Transverse colon (tissue), 4 donors: ENCODE measurements around the gene NR3C2. TPM values are rescaled to one million over a fixed set of nuclear protein-coding genes. Genes with fewer than 3 reads are reported as not detected.

Experiments used
- DNase-seq: peaks from one replicate; pipeline ENCODE4 v3.0.0-alpha.2; 2019
- H3K27ac ChIP-seq, 4 donors: fragments of 200-600 bp; sonication (generic); 2 replicates each; pipeline ENCODE4 v1.5.1; 2016 to 2018; ENCODE audit warnings: inconsistent platforms in 4 of 4
- H3K27me3 ChIP-seq: fragments of 200-600 bp; sonication (generic); 2 replicates; pipeline ENCODE4 v1.5.1; 2017; ENCODE audit warnings: inconsistent platforms
- H3K36me3 ChIP-seq, 4 donors: fragments of 200-600 bp; sonication (generic); 2 replicates each; pipeline ENCODE4 v1.5.1; 2017 to 2019; ENCODE audit warnings: inconsistent platforms in 4 of 4
- H3K4me1 ChIP-seq, 4 donors: fragments of 200-600 bp; sonication (generic); 2 replicates each; pipeline ENCODE4 v1.5.1; 2017 to 2020; ENCODE audit warnings: inconsistent platforms in 4 of 4
- H3K4me3 ChIP-seq, 4 donors: fragments of 200-600 bp; sonication (generic); 1 replicate in 1 of 4; 2 replicates in 3 of 4; pipeline versions ENCODE4 v1.5.1 to v1.6.1; 2017 to 2019; ENCODE audit warnings: inconsistent platforms in 4 of 4
- H3K9me3 ChIP-seq, 2 donors: fragments of 200-600 bp; sonication (generic); 2 replicates each; pipeline ENCODE4 v1.5.1; 2017 to 2019; ENCODE audit warnings: inconsistent platforms in 2 of 2
- CTCF ChIP-seq, 5 experiments: fragments of 200-600 bp in 3 of 5; fragments of 450-650 bp in 2 of 5; sonication (generic) in 3 of 5; IDR thresholded peaks; 1 replicate in 2 of 5; 2 replicates in 3 of 5; pipeline ENCODE4 v1.5.1; 2016 to 2017; ENCODE audit warnings: antibody characterized with exemption in 5 of 5, inconsistent platforms in 3 of 5, mild to moderate bottlenecking in 2 of 5, moderate library complexity in 1 of 5
- EP300 ChIP-seq: sonication (generic); formaldehyde crosslinking; IDR thresholded peaks from one replicate; pipeline ENCODE4 v1.6.1; 2017; ENCODE audit warnings: antibody characterized with exemption, low read depth
- POLR2A ChIP-seq: fragments of 450-650 bp; IDR thresholded peaks from one replicate; pipeline ENCODE4 v1.6.1; 2016; ENCODE audit warnings: antibody characterized with exemption, mild to moderate bottlenecking, moderate library complexity
- POLR2AphosphoS5 ChIP-seq, 3 donors: sonication (generic); formaldehyde crosslinking; IDR thresholded peaks; one replicate each; pipeline ENCODE4 v1.6.1; 2016; ENCODE audit warnings: antibody characterized with exemption in 3 of 3
- WGBS, 2 donors: methylation state at CpG; one replicate each; pipeline ENCODE4 v1.1.5; 2018; ENCODE audit warnings: low coverage in 1 of 2; 5-methylcytosine and 5-hydroxymethylcytosine counted together
- in situ Hi-C, 4 donors: fragments of 200-750 bp; cut with MboI; loops; one replicate each; pipeline versions ENCODE4 v1.15.0 to v1.15.1; 2017; ENCODE audit warnings: low sequenced_read_pairs in 3 of 4, low pct_ligation_motif_present in 1 of 4, low pct_unique_long_range_greater_than_20kb in 1 of 4
- intact Hi-C: fragments of 100-400 bp; cut with DNase I; formaldehyde crosslinking; loops from one replicate; pipeline ENCODE4 v1.15.1; 2023; ENCODE audit warnings: low total_unique reads
- total RNA-seq, 4 donors: library from RNA; depleted of rRNA; stranded (reverse); fragments of >200 nt; gene quantifications; one replicate each; pipeline ENCODE4 v1.1.0, GENCODE V29; 2016

The NR3C2 gene
- total RNA-seq, 4 donors from 2014 or later: 55.5 to 147 (median 125) TPM

- Histone ChIP-seq H3K4me3 (no peak overlapping the region), H3K9me3 (no peaks in the 10 kb centered on the region), H3K36me3 (no peaks in the 10 kb centered on the region), H3K27ac (no peak overlapping the region), H3K27me3 (no peaks in the 10 kb centered on the region), H3K4me1 (peaks cover 0 to 21% (median 0%) of the 10 kb centered on the region in 4 donors)
- DNase-seq: no peak
- 92 to 94% methylated on average over 1 of the region's 1 CpG for WGBS, 2 donors
- intact Hi-C loops: no loop called here
- in situ Hi-C loops: no loop called here
- no peak for TF ChIP-seq POLR2A
- TF ChIP-seq CTCF (IDR thresholded peaks at IDR 0.05): no peak
- no peak for TF ChIP-seq EP300
- no peak for TF ChIP-seq POLR2AphosphoS5 (IDR thresholded peaks at IDR 0.05)
These were observed 215.9 kb downstream of the NR3C2 start for GRCh38 chr4:148226341-148226740.

- TF ChIP-seq EP300 (no peak), CTCF (IDR thresholded peaks at IDR 0.05) (no peak), POLR2AphosphoS5 (IDR thresholded peaks at IDR 0.05) (no peak), POLR2A (no peak)
- Histone ChIP-seq H3K27ac (no peak overlapping the region), H3K9me3 (no peaks in the 10 kb centered on the region), H3K36me3 (no peaks in the 10 kb centered on the region), H3K4me3 (no peak overlapping the region), H3K4me1 (peaks cover 0 to 21% (median 0%) of the 10 kb centered on the region in 4 donors), H3K27me3 (no peaks in the 10 kb centered on the region)
- intact Hi-C loops: no loop called here
- WGBS, 2 donors: 36 to 41% methylated on average over 1 of the region's 1 CpG
- DNase-seq: no peak
- in situ Hi-C loops: no loop called here
These were observed 216.6 kb downstream of the NR3C2 start for GRCh38 chr4:148225639-148226038.

- Histone ChIP-seq H3K36me3 (no peaks in the 10 kb centered on the region), H3K4me3 (no peak overlapping the region), H3K27me3 (no peaks in the 10 kb centered on the region), H3K27ac (no peak overlapping the region), H3K4me1 (peaks cover 0 to 16% (median 0%) of the 10 kb centered on the region in 4 donors), H3K9me3 (no peaks in the 10 kb centered on the region)
- TF ChIP-seq POLR2A (no peak), EP300 (no peak), CTCF (IDR thresholded peaks at IDR 0.05) (no peak), POLR2AphosphoS5 (IDR thresholded peaks at IDR 0.05) (no peak)
- WGBS, 2 donors: 36 to 43% methylated on average over 3 of the region's 3 CpGs
- DNase-seq: no peak
- in situ Hi-C loops (no loop called here), intact Hi-C loops (no loop called here)
These were observed 217.7 kb downstream of the NR3C2 start for GRCh38 chr4:148224476-148224875.

- whole genome bisulfite sequencing, 2 donors: 71 to 79% methylated on average over 8 of the region's 8 CpGs
- no peak for TF ChIP-seq CTCF (IDR thresholded peaks at IDR 0.05)
- TF ChIP-seq EP300: no peak
- no peaks in the 10 kb centered on the region for H3K27me3 ChIP-seq
- intact Hi-C loops: no loop called here
- H3K4me3 ChIP-seq: no peak overlapping the region
- peaks cover 0 to 12% (median under 1%) of the 10 kb centered on the region in 4 donors for H3K4me1 ChIP-seq
- H3K27ac ChIP-seq: no peak overlapping the region
- H3K36me3 ChIP-seq: no peaks in the 10 kb centered on the region
- no peaks in the 10 kb centered on the region for H3K9me3 ChIP-seq
- in situ Hi-C loops: no loop called here
- DNase-seq: no peak
These were observed 219.1 kb downstream of the NR3C2 start for GRCh38 chr4:148222991-148223660.
